Cardiac fibroblast (primary cell): ENCODE measurements around the gene PTK7.
"Not testable (repeated sequence)": the region's sequence is repeated elsewhere in the genome, so short reads cannot be mapped to it uniquely, and the experiment has no call there.

ENCODE experiments used
- DNase-seq, 2 donors: peaks; one replicate each; pipeline versions ENCODE4 v3.0.0 to v3.0.0-alpha.2; 2010; ENCODE audit warnings: low read depth in 2 of 2
- H3K4me3 ChIP-seq, 2 donors: replicated peaks in 1 of 2; 1 replicate in 1 of 2; 2 replicates in 1 of 2; pipeline ENCODE4 v1.5.1; 2011; ENCODE audit warnings: low read depth in 2 of 2, low read length in 2 of 2, mild to moderate bottlenecking in 2 of 2, moderate library complexity in 1 of 2
- TF ChIP-seq, protein P1 (sequence below): IDR thresholded peaks from one replicate; pipeline ENCODE4 v1.5.1; 2011; ENCODE audit warnings: low read depth, mild to moderate bottlenecking, low read length, inconsistent platforms

Gene PTK7

DNA sequence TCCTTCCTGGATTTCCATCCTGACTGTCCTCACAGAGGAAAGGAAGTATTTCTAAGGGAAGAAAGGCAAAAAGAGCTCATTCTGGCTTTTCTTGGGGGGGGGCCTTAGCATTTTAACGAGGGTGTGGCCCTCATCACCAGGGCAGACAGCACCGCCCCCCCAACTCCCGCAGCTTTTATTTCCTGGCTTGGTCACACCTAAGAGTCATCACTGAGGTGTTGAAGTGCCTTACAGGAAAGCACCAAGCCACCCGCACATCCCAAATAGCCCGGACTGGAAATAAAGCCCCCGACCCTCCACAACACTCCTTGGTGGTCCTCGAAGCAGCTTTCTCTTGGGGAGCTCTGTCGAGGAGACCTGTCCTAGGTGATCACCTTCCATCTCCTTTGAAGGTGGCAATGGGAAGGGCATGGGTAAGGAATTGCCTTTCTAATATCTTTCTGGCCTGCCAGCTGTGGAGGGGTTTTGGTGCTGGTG, 1.3 kb downstream of the PTK7 start:
- H3K4me3 ChIP-seq: peak overlapping the region; percentile 75 to 96
- no peak for DNase-seq
- TF ChIP-seq, protein P1, sequence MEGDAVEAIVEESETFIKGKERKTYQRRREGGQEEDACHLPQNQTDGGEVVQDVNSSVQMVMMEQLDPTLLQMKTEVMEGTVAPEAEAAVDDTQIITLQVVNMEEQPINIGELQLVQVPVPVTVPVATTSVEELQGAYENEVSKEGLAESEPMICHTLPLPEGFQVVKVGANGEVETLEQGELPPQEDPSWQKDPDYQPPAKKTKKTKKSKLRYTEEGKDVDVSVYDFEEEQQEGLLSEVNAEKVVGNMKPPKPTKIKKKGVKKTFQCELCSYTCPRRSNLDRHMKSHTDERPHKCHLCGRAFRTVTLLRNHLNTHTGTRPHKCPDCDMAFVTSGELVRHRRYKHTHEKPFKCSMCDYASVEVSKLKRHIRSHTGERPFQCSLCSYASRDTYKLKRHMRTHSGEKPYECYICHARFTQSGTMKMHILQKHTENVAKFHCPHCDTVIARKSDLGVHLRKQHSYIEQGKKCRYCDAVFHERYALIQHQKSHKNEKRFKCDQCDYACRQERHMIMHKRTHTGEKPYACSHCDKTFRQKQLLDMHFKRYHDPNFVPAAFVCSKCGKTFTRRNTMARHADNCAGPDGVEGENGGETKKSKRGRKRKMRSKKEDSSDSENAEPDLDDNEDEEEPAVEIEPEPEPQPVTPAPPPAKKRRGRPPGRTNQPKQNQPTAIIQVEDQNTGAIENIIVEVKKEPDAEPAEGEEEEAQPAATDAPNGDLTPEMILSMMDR: no peak

DNA sequence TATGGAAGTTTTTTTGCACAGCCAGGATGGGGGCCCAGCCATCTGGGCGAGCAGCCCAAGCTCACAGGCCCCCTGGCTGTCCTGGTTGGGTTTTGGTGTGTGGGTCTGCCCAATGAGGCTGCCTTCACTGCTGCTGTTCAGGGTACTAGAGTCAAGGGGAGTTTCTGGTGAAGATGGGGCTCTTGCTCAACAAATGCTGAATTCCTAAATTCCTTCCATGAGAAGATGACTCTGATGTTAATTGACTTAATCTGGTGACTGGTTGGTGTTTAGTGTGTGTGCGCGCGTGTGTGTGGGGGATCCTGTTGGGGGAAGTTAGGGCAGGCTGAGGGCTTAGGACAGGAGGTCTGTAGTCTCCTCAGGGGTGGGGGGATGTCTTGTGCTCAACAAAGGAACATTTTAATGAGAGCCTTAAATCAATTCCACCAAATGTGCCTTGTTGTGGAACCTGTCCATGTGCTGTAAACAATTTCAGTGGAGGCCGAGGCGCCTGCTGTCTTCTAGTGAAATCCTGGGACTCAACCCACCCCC, 1.9 kb downstream of the PTK7 start:
- DNase-seq: peak in 1 of 2 donors; percentile 62
- TF ChIP-seq, protein P1: no peak
- no peak overlapping the region for H3K4me3 ChIP-seq

DNA sequence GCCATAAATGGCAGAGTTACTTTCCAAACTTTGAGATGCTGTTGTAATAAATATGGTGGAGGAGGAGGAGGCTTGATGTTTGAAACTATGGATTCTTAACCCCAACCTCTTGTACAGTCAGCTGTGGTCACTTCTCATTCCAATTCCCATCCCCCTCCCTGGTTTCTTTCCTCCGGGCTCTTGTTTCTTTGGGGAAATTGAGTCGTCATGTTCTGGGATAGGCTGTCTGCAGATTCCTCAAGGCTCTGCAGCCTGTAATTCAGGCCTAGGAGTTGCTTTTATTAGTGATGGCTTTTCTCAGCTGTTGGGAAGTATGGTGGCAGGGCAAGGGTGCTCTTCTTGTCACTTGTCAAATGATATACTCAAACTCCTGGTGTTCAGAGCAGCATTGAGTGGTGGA, 2.6 kb downstream of the PTK7 start:
- TF ChIP-seq, protein P1: no peak
- peak in 1 of 2 donors; percentile 35 for DNase-seq
- H3K4me3 ChIP-seq: no peak overlapping the region

DNA sequence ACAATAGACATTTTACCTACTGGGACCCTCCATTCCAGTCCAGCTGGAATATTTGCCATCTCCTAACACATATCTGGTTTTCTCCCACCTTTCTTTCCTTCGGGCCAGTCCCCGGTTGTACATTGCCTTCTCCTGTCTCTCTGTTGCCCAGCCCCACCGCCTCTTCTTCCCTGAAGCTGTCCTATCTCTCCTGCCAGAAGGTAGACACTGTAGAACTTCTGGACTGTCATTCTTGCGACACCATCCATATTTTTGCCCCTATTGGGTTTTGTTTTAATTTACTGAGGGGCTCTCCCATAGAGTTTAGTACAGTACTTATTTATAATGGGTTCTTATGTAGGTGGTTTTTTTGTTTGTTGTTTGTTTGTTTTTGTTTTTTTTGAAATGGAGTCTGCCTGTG, 4.9 kb downstream of the PTK7 start:
- TF ChIP-seq, protein P1: no peak
- DNase-seq: no peak
- no peak overlapping the region for H3K4me3 ChIP-seq

DNA sequence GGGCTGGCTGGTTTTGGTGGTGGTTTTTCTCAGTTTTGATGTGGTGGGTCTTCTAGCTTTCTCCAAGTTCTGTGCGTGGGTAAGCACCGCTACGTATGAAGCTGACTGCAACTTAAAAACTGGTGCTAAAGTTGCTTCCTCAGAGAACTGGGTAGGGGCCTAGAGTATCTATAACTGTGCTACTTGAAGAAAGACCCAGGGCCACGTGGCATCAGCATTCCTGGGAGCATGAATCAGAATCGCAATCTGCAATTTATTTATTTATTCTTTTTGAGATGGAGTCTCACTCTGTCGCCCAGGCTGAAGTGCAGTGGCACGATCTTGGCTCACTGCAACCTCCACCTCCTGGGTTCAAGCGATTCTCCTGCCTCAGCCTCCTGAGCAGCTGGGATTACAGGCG, 5.8 kb downstream of the PTK7 start:
- not testable (repeated sequence) for DNase-seq, H3K4me3 ChIP-seq

DNA sequence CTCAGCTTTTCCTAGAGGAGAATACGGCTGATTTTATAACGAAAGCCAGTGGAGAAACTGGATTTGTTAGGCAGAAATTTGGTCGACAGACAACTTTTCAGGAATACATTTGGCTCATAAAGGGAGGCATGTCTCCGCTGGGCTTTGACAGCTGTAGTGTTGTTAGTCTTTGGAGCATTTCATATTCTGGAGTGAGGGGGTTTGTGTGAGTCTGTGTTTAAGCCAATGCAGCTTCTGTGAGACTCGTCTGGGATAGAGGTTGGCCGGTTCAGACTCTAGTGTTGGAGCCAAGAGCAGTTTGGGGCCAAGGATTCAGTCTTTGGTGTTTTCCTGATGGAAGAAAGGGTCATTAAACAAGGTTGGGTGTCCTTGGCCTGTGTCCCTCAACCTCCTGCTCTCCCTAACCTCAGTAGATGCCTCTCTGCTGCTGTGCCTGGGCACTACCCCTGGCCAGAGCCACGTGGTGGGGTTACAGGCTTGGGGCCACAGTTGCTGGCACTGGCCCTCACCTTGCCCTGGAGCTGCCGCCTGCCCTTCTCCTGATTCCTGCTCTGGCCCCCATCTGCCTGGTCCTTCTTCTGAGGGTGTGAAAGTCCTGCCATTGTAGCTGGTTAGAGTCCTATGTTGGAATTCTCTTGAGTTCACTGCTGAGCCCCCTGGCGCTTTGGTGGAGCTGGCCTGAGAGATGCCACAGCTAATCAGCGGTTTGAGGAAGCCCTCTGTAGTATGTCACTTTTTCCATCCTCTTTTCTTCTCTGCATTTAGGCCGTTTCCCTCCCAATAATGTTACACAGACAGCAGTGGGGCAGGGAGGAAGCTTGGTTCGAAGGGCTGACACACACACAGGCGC, 6.9 kb downstream of the PTK7 start:
- TF ChIP-seq, protein P1: no peak
- DNase-seq: no peak
- H3K4me3 ChIP-seq: no peak overlapping the region

DNA sequence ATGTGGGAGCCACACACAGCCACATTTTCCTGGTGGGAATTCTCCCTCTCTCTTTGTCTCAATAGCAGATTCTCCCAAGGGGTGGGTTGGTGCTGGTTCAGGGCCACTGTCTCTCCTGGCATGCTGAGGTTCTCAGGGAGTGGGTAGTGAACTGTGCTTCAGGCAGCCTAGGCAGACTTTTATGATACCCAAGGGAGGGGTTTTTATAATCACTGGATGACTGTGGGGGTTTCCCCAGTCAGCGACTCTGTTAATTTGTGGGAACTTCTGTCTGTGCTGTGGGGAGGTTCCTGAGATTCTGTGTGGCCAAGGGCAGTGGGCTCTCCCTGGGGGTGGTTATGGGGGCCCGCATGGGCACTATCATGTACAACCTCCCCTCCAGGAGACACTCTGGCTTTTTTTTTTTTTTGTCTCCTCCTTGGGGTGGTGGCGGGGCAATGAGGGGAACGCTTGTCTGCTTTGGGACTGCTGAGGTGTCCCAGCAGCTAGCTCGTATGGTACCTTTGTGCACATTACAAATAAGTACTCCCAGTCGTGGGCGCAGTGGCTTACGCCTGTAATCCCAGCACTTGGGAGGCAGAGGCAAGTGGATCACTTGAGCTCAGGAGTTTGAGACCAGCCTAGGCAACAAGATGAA, 10.0 kb downstream of the PTK7 start:
- TF ChIP-seq, protein P1: no peak
- no peak overlapping the region for H3K4me3 ChIP-seq
- DNase-seq: no peak
